Putamen (tissue), 1 donor: ENCODE data around the gene XYLT1.
"Not testable (repeated sequence)": the region's sequence is repeated elsewhere in the genome, so short reads cannot be mapped to it uniquely, and the experiment has no call there.

Source experiments
- DNase-seq: peaks from one replicate; pipeline ENCODE4 v3.0.0-alpha.2; 2016; ENCODE audit warnings: low spot score

The XYLT1 gene

GRCh38 chr16:17306211-17306610, 164.5 kb downstream of the XYLT1 start:
- not testable (repeated sequence) for DNase-seq

- DNase-seq, result no peak
These were observed 165.1 kb downstream of the XYLT1 start for GRCh38 chr16:17305694-17306093.

GRCh38 chr16:17304491-17305119, 166.2 kb downstream of the XYLT1 start:
- no peak for DNase-seq

- no peak for DNase-seq
These were observed 166.7 kb downstream of the XYLT1 start for GRCh38 chr16:17304106-17304490.

- no peak for DNase-seq
These were observed 167.7 kb downstream of the XYLT1 start for GRCh38 chr16:17303101-17303500.

- DNase-seq, result no peak
These were observed 168.1 kb downstream of the XYLT1 start for GRCh38 chr16:17302620-17303019.

- DNase-seq, result no peak
These were observed 168.5 kb downstream of the XYLT1 start for GRCh38 chr16:17302214-17302613.

- no peak for DNase-seq
These were observed 169.1 kb downstream of the XYLT1 start for GRCh38 chr16:17301593-17302135.

GRCh38 chr16:17301184-17301583, 169.6 kb downstream of the XYLT1 start:
- DNase-seq, result no peak

- no peak for DNase-seq
These were observed 171.0 kb downstream of the XYLT1 start for GRCh38 chr16:17299790-17300189.

GRCh38 chr16:17298238-17298637, 172.5 kb downstream of the XYLT1 start:
- no peak for DNase-seq

GRCh38 chr16:17296431-17296830, 174.3 kb downstream of the XYLT1 start:
- no peak for DNase-seq

- no peak for DNase-seq
These were observed 174.8 kb downstream of the XYLT1 start for GRCh38 chr16:17295948-17296347.

GRCh38 chr16:17294856-17295255, 175.9 kb downstream of the XYLT1 start:
- no peak for DNase-seq

- DNase-seq, result no peak
These were observed 176.8 kb downstream of the XYLT1 start for GRCh38 chr16:17293813-17294558.

- no peak for DNase-seq
These were observed 179.5 kb downstream of the XYLT1 start for GRCh38 chr16:17291289-17291688.

GRCh38 chr16:17289674-17290635, 180.8 kb downstream of the XYLT1 start:
- no peak for DNase-seq

- no peak for DNase-seq
These were observed 181.7 kb downstream of the XYLT1 start for GRCh38 chr16:17289050-17289449.

- DNase-seq, result no peak
These were observed 183.5 kb downstream of the XYLT1 start for GRCh38 chr16:17287166-17287800.

- no peak for DNase-seq
These were observed 184.3 kb downstream of the XYLT1 start for GRCh38 chr16:17286443-17286842.

GRCh38 chr16:17283016-17283415, 187.7 kb downstream of the XYLT1 start:
- no peak for DNase-seq

GRCh38 chr16:17282247-17282646, 188.5 kb downstream of the XYLT1 start:
- no peak for DNase-seq
